Ovary (tissue), 9 donors: Measurements from ENCODE around the gene BORCS5. TPM values are rescaled to one million over a fixed set of nuclear protein-coding genes. Genes with fewer than 3 reads are reported as not detected.

ENCODE experiments used
- DNase-seq, 5 donors: peaks; one replicate each; pipeline ENCODE4 v3.0.0-alpha.2; 2019 to 2020
- H3K27ac ChIP-seq, 2 donors: fragments of 200-600 bp; one replicate each; pipeline versions ENCODE4 v1.5.1 to v1.8.0; 2019 to 2022
- H3K27me3 ChIP-seq: fragments of 200-600 bp; one replicate; pipeline ENCODE4 v1.8.0; 2022
- H3K36me3 ChIP-seq: fragments of 200-600 bp; sonication (generic); one replicate; pipeline ENCODE4 v1.5.1; 2019
- H3K4me1 ChIP-seq: one replicate; pipeline ENCODE4 v1.8.1; 2013; ENCODE audit warnings: mild to moderate bottlenecking, moderate library complexity; ENCODE audit not compliant: insufficient read depth
- H3K4me3 ChIP-seq: fragments of 200-600 bp; sonication (generic); one replicate; pipeline ENCODE4 v1.5.1; 2017
- H3K9me3 ChIP-seq, 2 donors: fragments of 200-600 bp in 1 of 2; sonication (generic) in 1 of 2; one replicate each; pipeline versions ENCODE4 v1.5.1 to v1.8.1; 2013 to 2019; ENCODE audit warnings: mild to moderate bottlenecking in 1 of 2, moderate library complexity in 1 of 2
- CTCF ChIP-seq, 3 donors: fragments of 450-650 bp in 2 of 3; fragments of 200-600 bp in 1 of 3; IDR thresholded peaks; one replicate each; pipeline versions ENCODE4 v1.5.1 to v1.8.0; 2016 to 2022; ENCODE audit warnings: antibody characterized with exemption in 3 of 3, mild to moderate bottlenecking in 1 of 3
- EP300 ChIP-seq: sonication (generic); formaldehyde crosslinking; IDR thresholded peaks from one replicate; pipeline ENCODE4 v1.6.1; 2017; ENCODE audit warnings: antibody characterized with exemption
- POLR2A ChIP-seq: fragments of 450-650 bp; IDR thresholded peaks from one replicate; pipeline ENCODE4 v1.6.1; 2017; ENCODE audit warnings: antibody characterized with exemption, mild to moderate bottlenecking, moderate library complexity
- WGBS, 3 donors: extraction: QIAGEN DNeasy Blood & Tissue Kit in 1 of 3; methylation state at CpG; one replicate each; pipeline versions ENCODE4 v1.1.5 to v1.1.7; 2013 to 2017; 5-methylcytosine and 5-hydroxymethylcytosine counted together
- intact Hi-C, 4 donors: fragments of 100-400 bp; cut with DNase I; formaldehyde crosslinking; loops; one replicate each; pipeline versions ENCODE4 v1.11.0 to v1.15.1; 2022 to 2023
- polyA plus RNA-seq, 2 donors: library from polyadenylated mRNA; stranded (reverse); fragments of 200-250 nt in 1 of 2; fragments of 350-450 nt in 1 of 2; fragmentation: Illumina TruSeq in 1 of 2; extraction: RNeasy Lipid Tissue Mini Kit (QIAGEN cat#74804) in 1 of 2; gene quantifications; one replicate each; pipeline ENCODE4 v1.2.3, GENCODE V29; 2013 to 2014
- total RNA-seq, 7 donors: library from RNA; depleted of rRNA in 2 of 7; stranded (reverse); fragments of >200 nt in 2 of 7; fragmentation: NEBNext Ultra II Directional in 3 of 7; extraction: Animal tissue kit (Norgen Biotek cat#: 25700) in 3 of 7; gene quantifications; one replicate each; pipeline versions ENCODE4 v1.1.0 to v1.2.4, GENCODE V29; 2016 to 2023
- donor health status: DM: no; HTN: no; CAD: no; lungs with moderate emphysema.
- donor health status: DM: no; HTN: no; CAD: no.
- donor health status: Bipolar disorder and iron deficiency.
- donor health status: DM: yes; HTN: yes; CAD: no.
- donor health status: DM: no; HTN: no; CAD: no.
- donor health status: DM: yes; HTN: yes; CAD: no.

Gene BORCS5
- total and polyA plus RNA-seq, 9 donors = 6.2 to 20.4 (median 11.5) TPM

- Histone ChIP-seq H3K27ac (no peak overlapping the region), H3K36me3 (no peaks in the 10 kb centered on the region), H3K4me3 (no peak overlapping the region), H3K9me3 (no peaks in the 10 kb centered on the region), H3K27me3 (no peaks in the 10 kb centered on the region), H3K4me1 (no peaks in the 10 kb centered on the region)
- intact Hi-C loops = no loop called here
- no peak for DNase-seq
- WGBS, 3 donors = 78 to 85% (median 81%) methylated on average over 4 of the region's 4 CpGs
- TF ChIP-seq POLR2A (no peak), CTCF (IDR thresholded peaks at IDR 0.05) (no peak), EP300 (no peak)
Measured at GRCh38 chr12:12366701-12367481, 10.0 kb downstream of the BORCS5 start.

GRCh38 chr12:12367482-12367998 lies 10.7 kb downstream of the BORCS5 start:
- WGBS, 3 donors = 89 to 93% (median 90%) methylated on average over 4 of the region's 4 CpGs
- Histone ChIP-seq H3K27me3 (no peaks in the 10 kb centered on the region), H3K36me3 (no peaks in the 10 kb centered on the region), H3K9me3 (no peaks in the 10 kb centered on the region), H3K4me1 (no peaks in the 10 kb centered on the region), H3K4me3 (no peak overlapping the region), H3K27ac (no peak overlapping the region)
- TF ChIP-seq EP300 (no peak), CTCF (IDR thresholded peaks at IDR 0.05) (no peak), POLR2A (no peak)
- intact Hi-C loops = no loop called here
- no peak for DNase-seq

GRCh38 chr12:12372946-12373722 lies 16.3 kb downstream of the BORCS5 start:
- no peak for TF ChIP-seq CTCF (IDR thresholded peaks at IDR 0.05)
- TF ChIP-seq POLR2A = no peak
- no peak for TF ChIP-seq EP300
- no peak for DNase-seq
- Histone ChIP-seq H3K9me3 (no peaks in the 10 kb centered on the region), H3K36me3 (no peaks in the 10 kb centered on the region), H3K4me1 (no peaks in the 10 kb centered on the region), H3K27me3 (no peaks in the 10 kb centered on the region), H3K4me3 (no peak overlapping the region), H3K27ac (no peak overlapping the region)
- 91 to 98% (median 93%) methylated on average over 4 of the region's 4 CpGs for WGBS, 3 donors
- intact Hi-C loops = loop anchor here in 3 of 4 donors (5.0 to 10.0 kb wide), 2 partner anchors 192 to 329 kb away; partner anchors contain the start of gene DUSP16 (in 3 of the 3)

GRCh38 chr12:12376646-12377448 lies 20.0 kb downstream of the BORCS5 start:
- H3K4me1 ChIP-seq = peaks cover 6% of the 10 kb centered on the region
- H3K27ac ChIP-seq = no peak overlapping the region
- no peaks in the 10 kb centered on the region for H3K9me3 ChIP-seq
- H3K36me3 ChIP-seq = no peaks in the 10 kb centered on the region
- no peaks in the 10 kb centered on the region for H3K27me3 ChIP-seq
- intact Hi-C loops = loop anchor here (2.0 to 10.0 kb wide), 4 partner anchors 185 to 330 kb away; partner anchors contain the start of gene DUSP16 (in 4 of the 4)
- 75 to 80% (median 80%) methylated on average over 12 of the region's 12 CpGs for WGBS, 3 donors
- TF ChIP-seq EP300 (no peak), POLR2A (no peak), CTCF (IDR thresholded peaks at IDR 0.05) (peak; percentile 72 to 87 (median 75))
- no peak overlapping the region for H3K4me3 ChIP-seq
- DNase-seq = peak in 1 of 5 donors; percentile 39
